GM23248 (cell line): ENCODE measurements around the gene PADI1.

Experiments used
- EZH2 ChIP-seq: fragments of 200-600 bp; sonication (generic); IDR thresholded peaks from 2 replicates; pipeline ENCODE4 v1.6.1; 2018; ENCODE audit warnings: antibody characterized with exemption, mild to moderate bottlenecking; ENCODE audit not compliant: insufficient read depth, poor library complexity, severe bottlenecking
- EZH2phosphoT487 ChIP-seq: fragments of 200-600 bp; sonication (generic); IDR thresholded peaks from 2 replicates; pipeline ENCODE4 v1.6.1; 2018; ENCODE audit warnings: antibody characterized with exemption, moderate library complexity, mild to moderate bottlenecking, low read depth; ENCODE audit not compliant: insufficient read depth

DNA sequence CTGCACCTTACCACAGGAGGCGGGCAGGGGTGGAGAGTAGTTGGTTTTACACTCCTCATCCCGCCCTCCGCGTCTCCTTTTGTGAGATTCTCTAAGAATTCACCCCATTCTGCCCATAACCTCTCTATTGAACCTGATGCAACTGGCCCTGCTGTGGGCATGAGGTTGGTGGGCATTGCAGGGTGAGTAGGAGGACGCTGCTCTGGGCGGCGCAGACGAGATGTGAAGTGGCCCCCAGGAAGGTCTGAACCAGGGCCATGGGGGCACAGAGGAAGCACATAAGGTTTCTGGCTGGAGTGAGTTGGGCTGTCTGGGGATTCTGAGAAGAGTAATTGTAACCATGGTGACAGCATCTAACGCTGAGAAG, 8.8 kb downstream of the PADI1 start:
- TF ChIP-seq EZH2phosphoT487 (no peak), EZH2 (no peak)
